ENCODE results near the gene ADCY3. TPM values are rescaled to one million over a fixed set of nuclear protein-coding genes. Genes with fewer than 3 reads are reported as not detected.

The ADCY3 gene
- total and polyA plus RNA-seq, 2 of the 13 experiments (the other 11 are each of a cell fraction or from before 2014, with no cell fraction given), result 0.11 to 0.61 TPM

GRCh38 chr2:24913911-24914310 lies 6.1 kb downstream of the ADCY3 start (continued):
- TF ChIP-seq ZFP91 (CRISPR knock-in tag; IDR thresholded peaks at IDR 0.05; ENCODE audit: borderline replicate concordance) (no peak), HDAC6 (IDR thresholded peaks at IDR 0.05; ENCODE audit: low read depth, low read length) (no peak)

GRCh38 chr2:24912986-24913385 lies 7.1 kb downstream of the ADCY3 start:
- H2AFZ ChIP-seq (ENCODE audit: low read length), result no peak overlapping the region
- H3K27me3 ChIP-seq (ENCODE audit: control insufficient read depth in 1 of 2, insufficient read depth in 2 of 2, low read length in 2 of 2), result peaks cover 6 to 54% of the 10 kb centered on the region in 2 experiments; a peak in 3 of 5 replicates
- no peak for DNase-seq (ENCODE audit: low spot score)
- CTCF ChIA-PET (ENCODE audit: low intra/inter-chr PET ratio, low total read pairs), result no interaction called here
- H3K9ac ChIP-seq (ENCODE audit: insufficient read depth, low read depth, low read length), result no peak overlapping the region
- FAIRE-seq, result no peak
- H3K4me1 ChIP-seq (ENCODE audit: insufficient read depth, low read length), result no peaks in the 10 kb centered on the region
- H3K9me3 ChIP-seq (ENCODE audit: low read length), result no peaks in the 10 kb centered on the region
- H3K36me3 ChIP-seq (replicated peaks in 1 of 2; ENCODE audit: control insufficient read depth in 1 of 2, insufficient read depth in 2 of 2, low read length in 2 of 2), result no peaks in the 10 kb centered on the region
- in situ Hi-C loops (cut with HindIII; ENCODE audit: extremely low pct_ligation_motif_present, low pct_unique_long_range_greater_than_20kb), result no loop called here
- no TSS peak for BruUV-seq (replicated peaks)
- WGBS (ENCODE audit: low lambda C conversion rate), result 36% methylated on average over 10 of the region's 10 CpGs
- H4K20me1 ChIP-seq (ENCODE audit: insufficient read depth, low read length), result no peaks in the 10 kb centered on the region
- H3K4me3 ChIP-seq (replicated peaks in 1 of 3; ENCODE audit: insufficient read depth in 1 of 3, low read depth in 2 of 3, low read length in 3 of 3), result no peak overlapping the region
- POLR2A ChIA-PET, result no interaction called here
- intact Hi-C loops (cut with micrococcal nuclease; ENCODE audit: unreplicated experiment), result no loop called here
- TF ChIP-seq ZFP36 (IDR thresholded peaks at IDR 0.05; ENCODE audit: borderline replicate concordance, low read depth, low read length, partially characterized antibody) (no peak), ZNF777 (CRISPR knock-in tag; IDR thresholded peaks at IDR 0.05) (no peak), MXD1 (CRISPR knock-in tag; IDR thresholded peaks at IDR 0.05) (no peak), ZNF362 (CRISPR knock-in tag; IDR thresholded peaks at IDR 0.05; ENCODE audit: borderline replicate concordance) (no peak), CENPT (CRISPR knock-in tag; IDR thresholded peaks at IDR 0.05; ENCODE audit: low read depth) (no peak), FOXP1 (IDR thresholded peaks at IDR 0.05) (no peak), FOXP1 (CRISPR knock-in tag; IDR thresholded peaks at IDR 0.05) (no peak), ZNF546 (CRISPR knock-in tag; conservative IDR thresholded peaks at IDR 0.05) (no peak), CBX1 (IDR thresholded peaks at IDR 0.05; ENCODE audit: low read depth) (no peak), ZFP1 (CRISPR knock-in tag; IDR thresholded peaks at IDR 0.05) (no peak), TFAP4 (IDR thresholded peaks at IDR 0.05; ENCODE audit: borderline replicate concordance, low read depth) (no peak)
- H3K4me2 ChIP-seq (ENCODE audit: low read depth, low read length), result no peak overlapping the region
- ATAC-seq, result no peak; the same call in 2 of the 3 replicates
- H3K79me2 ChIP-seq (ENCODE audit: insufficient read depth, low read length), result no peaks in the 10 kb centered on the region
- no peak overlapping the region for H3K27ac ChIP-seq (ENCODE audit: extremely low read length, insufficient read depth, low read length)

Data from HepG2 (cell line).